Measurements from ENCODE around the gene CRYBG3.
A peak's percentile ranks its signal among the peaks of the same experiment; 100 is the strongest.

The CRYBG3 gene

GRCh38 chr3:97914388-97914787 lies 92.6 kb downstream of the CRYBG3 start:
- no peak for TF ChIP-seq ZFX (IDR thresholded peaks at IDR 0.05; ENCODE audit: borderline replicate concordance)
- TF ChIP-seq CTCF (IDR thresholded peaks at IDR 0.05) = no peak
- no peak overlapping the region for H3K27ac ChIP-seq

- no peak for TF ChIP-seq ZFX (IDR thresholded peaks at IDR 0.05; ENCODE audit: borderline replicate concordance)
- no peak for TF ChIP-seq CTCF (IDR thresholded peaks at IDR 0.05)
- no peak overlapping the region for H3K27ac ChIP-seq
These were observed 94.8 kb downstream of the CRYBG3 start for GRCh38 chr3:97916576-97916975.

GRCh38 chr3:97917813-97918536 lies 96.2 kb downstream of the CRYBG3 start:
- no peak overlapping the region for H3K27ac ChIP-seq
- TF ChIP-seq ZFX (IDR thresholded peaks at IDR 0.05; ENCODE audit: borderline replicate concordance) (no peak), CTCF (IDR thresholded peaks at IDR 0.05) (no peak)

- H3K27ac ChIP-seq = peak overlapping the region; percentile 74
- TF ChIP-seq ZFX (IDR thresholded peaks at IDR 0.05; ENCODE audit: borderline replicate concordance) (no peak), CTCF (IDR thresholded peaks at IDR 0.05) (no peak)
These were observed 105.9 kb downstream of the CRYBG3 start for GRCh38 chr3:97927704-97928103.

GRCh38 chr3:97928986-97929385 lies 107.2 kb downstream of the CRYBG3 start:
- TF ChIP-seq ZFX (IDR thresholded peaks at IDR 0.05; ENCODE audit: borderline replicate concordance) (no peak), CTCF (IDR thresholded peaks at IDR 0.05) (no peak)
- H3K27ac ChIP-seq = no peak overlapping the region

GRCh38 chr3:97930018-97930417 lies 108.2 kb downstream of the CRYBG3 start:
- no peak for TF ChIP-seq CTCF (IDR thresholded peaks at IDR 0.05)
- TF ChIP-seq ZFX (IDR thresholded peaks at IDR 0.05; ENCODE audit: borderline replicate concordance) = no peak
- H3K27ac ChIP-seq = no peak overlapping the region

- TF ChIP-seq CTCF (IDR thresholded peaks at IDR 0.05) (no peak), ZFX (IDR thresholded peaks at IDR 0.05; ENCODE audit: borderline replicate concordance) (no peak)
- H3K27ac ChIP-seq = no peak overlapping the region
These were observed 109.4 kb downstream of the CRYBG3 start for GRCh38 chr3:97931218-97931617.
